Stomach (tissue), 4 donors: ENCODE measurements around the gene NACA2.

Experiments used
- CTCF ChIP-seq, 7 experiments: fragments of 450-650 bp in 4 of 7; fragments of 200-600 bp in 3 of 7; sonication (generic) in 3 of 7; IDR thresholded peaks; one replicate each; pipeline ENCODE4 v1.5.1; 2016 to 2019; ENCODE audit warnings: antibody characterized with exemption in 7 of 7, control low read depth in 2 of 7, mild to moderate bottlenecking in 1 of 7
- EP300 ChIP-seq: sonication (generic); formaldehyde crosslinking; IDR thresholded peaks from one replicate; pipeline ENCODE4 v1.6.1; 2017; ENCODE audit warnings: antibody characterized with exemption
- POLR2A ChIP-seq, 4 donors: fragments of 450-650 bp; IDR thresholded peaks; one replicate each; pipeline ENCODE4 v1.6.1; 2016; ENCODE audit warnings: antibody characterized with exemption in 4 of 4, control low read depth in 2 of 4, mild to moderate bottlenecking in 1 of 4, moderate library complexity in 1 of 4
- POLR2AphosphoS5 ChIP-seq, 3 donors: sonication (generic); formaldehyde crosslinking; IDR thresholded peaks; one replicate each; pipeline ENCODE4 v1.6.1; 2016; ENCODE audit warnings: antibody characterized with exemption in 3 of 3

- TF ChIP-seq CTCF (IDR thresholded peaks at IDR 0.05) (no peak), POLR2A (IDR thresholded peaks at IDR 0.05) (no peak), POLR2AphosphoS5 (IDR thresholded peaks at IDR 0.05) (no peak), EP300 (no peak)
Measured at GRCh38 chr17:61618950-61619349, 27.9 kb upstream of the NACA2 start.
